ENCODE results near the gene DCUN1D1.

The DCUN1D1 gene

GRCh38 chr3:182979674-182980191 lies 605 bp downstream of the DCUN1D1 start:
- H3K79me2 ChIP-seq (ENCODE audit: insufficient read depth, low read depth) = peaks cover 51% of the 10 kb centered on the region
- H3K9ac ChIP-seq = peak overlapping the region; percentile 71; the same call in 1 of the 2 replicates
- no peak for TF ChIP-seq CTCF (conservative IDR thresholded peaks at IDR 0.05; ENCODE audit: low read depth, low read length)
- peak overlapping the region; percentile 57; the same call in 1 of the 2 replicates for H2AFZ ChIP-seq (ENCODE audit: low read depth)
- peaks cover 20% of the 10 kb centered on the region for H3K4me1 ChIP-seq (ENCODE audit: low read depth, poor library complexity, severe bottlenecking)
- H4K20me1 ChIP-seq (ENCODE audit: insufficient read depth) = no peaks in the 10 kb centered on the region; the same call in 1 of the 2 replicates
- no peaks in the 10 kb centered on the region for H3K27me3 ChIP-seq (ENCODE audit: insufficient read depth, low read depth)
- H3K4me2 ChIP-seq = peak overlapping the region; percentile 97
- H3K27ac ChIP-seq = peak overlapping the region; percentile 13; the same call in 1 of the 2 replicates
- peak overlapping the region; percentile 64 for H3K4me3 ChIP-seq (IDR thresholded peaks at IDR 0.05; ENCODE audit: insufficient read depth, low read depth, low read length)
- no peaks in the 10 kb centered on the region for H3K36me3 ChIP-seq (ENCODE audit: insufficient read depth)

DNA sequence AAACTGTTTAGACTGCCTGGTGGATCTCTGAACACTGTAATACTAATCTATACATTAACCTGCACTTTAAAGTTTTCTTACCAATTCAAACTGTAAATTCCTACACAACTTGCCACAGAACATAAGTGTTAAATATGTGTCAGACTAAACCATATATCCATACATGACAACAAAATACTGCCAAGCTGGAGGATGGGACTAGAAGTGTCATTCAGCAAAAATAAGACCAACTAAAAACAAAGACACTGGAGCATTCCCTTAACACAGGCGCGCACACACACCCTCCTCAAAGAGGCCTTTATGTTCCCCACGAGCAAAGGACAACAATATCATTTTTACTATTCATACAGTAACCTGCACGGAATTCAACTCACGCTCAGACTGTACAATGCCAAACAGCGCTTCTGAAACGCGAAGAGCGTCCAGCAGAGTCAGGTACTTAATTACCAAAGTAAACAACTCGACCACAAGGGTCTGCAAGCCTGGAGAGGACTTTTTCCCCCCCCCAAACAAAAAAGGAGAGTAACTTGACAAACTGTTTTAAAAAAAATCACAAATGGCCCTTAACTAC lies 1.1 kb downstream of the DCUN1D1 start:
- Histone ChIP-seq H3K79me2 (ENCODE audit: insufficient read depth, low read depth) (peaks cover 56% of the 10 kb centered on the region), H3K27me3 (ENCODE audit: insufficient read depth, low read depth) (no peaks in the 10 kb centered on the region), H3K9ac (peak overlapping the region; percentile 71; the same call in 1 of the 2 replicates), H3K4me3 (IDR thresholded peaks at IDR 0.05; ENCODE audit: insufficient read depth, low read depth, low read length) (peak overlapping the region; percentile 64), H3K27ac (peak overlapping the region; percentile 13; the same call in 1 of the 2 replicates), H4K20me1 (ENCODE audit: insufficient read depth) (no peaks in the 10 kb centered on the region; the same call in 1 of the 2 replicates), H3K4me1 (ENCODE audit: low read depth, poor library complexity, severe bottlenecking) (peaks cover 20% of the 10 kb centered on the region), H3K4me2 (peak overlapping the region; percentile 97), H3K36me3 (ENCODE audit: insufficient read depth) (no peaks in the 10 kb centered on the region), H2AFZ (ENCODE audit: low read depth) (peak overlapping the region; percentile 57; the same call in 1 of the 2 replicates)
- TF ChIP-seq CTCF (conservative IDR thresholded peaks at IDR 0.05; ENCODE audit: low read depth, low read length) = no peak

GRCh38 chr3:182978387-182978786 lies 2.0 kb downstream of the DCUN1D1 start:
- TF ChIP-seq CTCF (conservative IDR thresholded peaks at IDR 0.05; ENCODE audit: low read depth, low read length) = no peak
- H3K4me3 ChIP-seq (IDR thresholded peaks at IDR 0.05; ENCODE audit: insufficient read depth, low read depth, low read length) = no peak overlapping the region
- peaks cover 64% of the 10 kb centered on the region for H3K79me2 ChIP-seq (ENCODE audit: insufficient read depth, low read depth)
- no peaks in the 10 kb centered on the region for H3K27me3 ChIP-seq (ENCODE audit: insufficient read depth, low read depth)
- peak overlapping the region; percentile 97 for H3K4me2 ChIP-seq
- H4K20me1 ChIP-seq (ENCODE audit: insufficient read depth) = no peaks in the 10 kb centered on the region; the same call in none of the 2 replicates
- peaks cover 20% of the 10 kb centered on the region for H3K4me1 ChIP-seq (ENCODE audit: low read depth, poor library complexity, severe bottlenecking)
- H3K9ac ChIP-seq = peak overlapping the region; percentile 71; the same call in 1 of the 2 replicates
- no peak overlapping the region for H3K27ac ChIP-seq
- no peak overlapping the region for H2AFZ ChIP-seq (ENCODE audit: low read depth)
- H3K36me3 ChIP-seq (ENCODE audit: insufficient read depth) = no peaks in the 10 kb centered on the region

- H3K9ac ChIP-seq = no peak overlapping the region
- peaks cover 41% of the 10 kb centered on the region for H3K4me1 ChIP-seq (ENCODE audit: low read depth, poor library complexity, severe bottlenecking)
- no peak overlapping the region for H2AFZ ChIP-seq (ENCODE audit: low read depth)
- peaks cover 7% of the 10 kb centered on the region for H4K20me1 ChIP-seq (ENCODE audit: insufficient read depth)
- no peak overlapping the region for H3K4me2 ChIP-seq
- H3K4me3 ChIP-seq (IDR thresholded peaks at IDR 0.05; ENCODE audit: insufficient read depth, low read depth, low read length) = no peak overlapping the region
- TF ChIP-seq CTCF (conservative IDR thresholded peaks at IDR 0.05; ENCODE audit: low read depth, low read length) = no peak
- H3K36me3 ChIP-seq (ENCODE audit: insufficient read depth) = no peaks in the 10 kb centered on the region
- H3K27me3 ChIP-seq (ENCODE audit: insufficient read depth, low read depth) = no peaks in the 10 kb centered on the region
- H3K27ac ChIP-seq = no peak overlapping the region
- peaks cover 98% of the 10 kb centered on the region for H3K79me2 ChIP-seq (ENCODE audit: insufficient read depth, low read depth)
Measured at GRCh38 chr3:182973047-182973446, 7.3 kb downstream of the DCUN1D1 start.

Data from KMS-11 (cell line).